ENCODE data around the gene RAI1. TPM values are rescaled to one million over a fixed set of nuclear protein-coding genes. Genes with fewer than 3 reads are reported as not detected.

Gene RAI1
- total and polyA plus RNA-seq, 10 of the 15 experiments (the other 5 are each of a cell fraction or from before 2014, with no cell fraction given) = 0.66 to 37.7 (median 6.0) TPM

DNA sequence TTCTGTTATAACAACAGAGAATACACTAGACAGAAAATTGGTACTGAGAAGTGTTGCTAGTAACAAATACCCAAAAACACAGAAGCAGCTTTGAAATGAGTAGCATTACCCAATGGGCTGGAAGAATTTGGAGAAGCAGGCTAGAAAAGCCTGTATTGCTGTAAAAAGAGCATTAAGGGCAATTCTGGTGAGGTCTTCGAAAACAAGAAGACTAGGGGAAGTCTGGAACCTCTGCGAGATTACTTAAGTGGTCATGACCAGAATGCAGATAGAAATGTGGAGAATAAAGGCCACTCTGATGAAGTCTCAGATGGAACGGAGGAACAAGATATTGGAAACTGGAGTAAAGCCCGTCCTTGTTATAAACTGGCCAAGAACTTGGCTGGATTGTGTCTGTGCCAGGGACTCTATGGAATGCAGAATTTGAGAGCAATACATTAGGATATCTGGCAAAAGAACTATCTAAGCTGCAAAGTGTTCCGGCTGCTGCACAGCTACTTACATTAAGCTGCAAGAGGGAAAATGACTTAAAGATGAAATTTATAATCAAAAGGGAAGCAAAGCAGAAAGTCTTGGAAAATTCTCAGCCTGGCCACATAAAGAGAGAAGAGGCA lies 44.9 kb upstream of the RAI1 start (continued):
- no peak for TF ChIP-seq HDGF (IDR thresholded peaks at IDR 0.05)
- no peak for TF ChIP-seq NFYB (IDR thresholded peaks at IDR 0.05; ENCODE audit: insufficient read depth, low read depth, low read length)
- no peak for TF ChIP-seq SMARCA5 (IDR thresholded peaks at IDR 0.05)

DNA sequence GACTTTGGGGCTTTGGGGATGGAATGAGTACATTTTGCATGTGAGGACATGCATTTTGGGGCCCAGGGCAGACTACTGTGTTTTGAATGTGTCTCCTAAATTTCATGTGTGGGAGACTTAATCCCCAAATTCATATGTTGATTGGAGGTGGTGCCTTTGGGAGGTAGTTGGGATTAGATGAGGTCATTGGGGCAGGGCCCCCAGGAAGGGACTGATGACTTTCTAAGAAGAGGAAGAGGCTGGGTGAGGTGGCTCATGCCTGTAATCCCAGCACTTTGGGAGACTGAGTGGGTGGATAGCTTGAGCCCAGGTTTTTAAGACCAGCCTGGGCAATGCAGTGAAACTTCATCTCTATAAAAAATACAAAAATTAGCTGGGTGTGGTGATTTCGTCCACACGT lies 42.8 kb upstream of the RAI1 start:
- ChIA-PET POLR2A (no interaction called here), SMC1A (ENCODE audit: uncharacterized antibody, unreplicated experiment) (no interaction called here), RAD21 (ENCODE audit: unreplicated experiment) (no interaction called here), CTCF (interaction anchor here (0.6 to 1.3 kb wide), 2 partner anchors 10 to 139 kb away, joined by 3 to 4 read pairs; no protein-coding TSS in a partner anchor)
- Histone ChIP-seq H3K79me2 (ENCODE audit: control insufficient read depth, insufficient read depth, low read length) (no peaks in the 10 kb centered on the region), H4K20me1 (ENCODE audit: control insufficient read depth, insufficient read depth) (no peaks in the 10 kb centered on the region), H3K4me3 (no peak overlapping the region), H3K27me3 (replicated peaks in 1 of 2; ENCODE audit: control insufficient read depth in 2 of 2, insufficient read depth in 2 of 2, low read length in 1 of 2) (no peaks in the 10 kb centered on the region), H3K9me3 (replicated peaks; ENCODE audit: control insufficient read depth, insufficient read depth, low read length) (no peaks in the 10 kb centered on the region; the same call in 2 of the 3 replicates), H3K27ac (ENCODE audit: control insufficient read depth, insufficient read depth) (no peak overlapping the region), H3K4me1 (ENCODE audit: control insufficient read depth, insufficient read depth, low read length) (no peaks in the 10 kb centered on the region), H2AFZ (ENCODE audit: control insufficient read depth, low read depth, low read length) (no peak overlapping the region), H3K4me2 (ENCODE audit: control insufficient read depth, insufficient read depth) (no peak overlapping the region), H3K36me3 (ENCODE audit: control insufficient read depth in 2 of 2, insufficient read depth in 2 of 2, low read length in 1 of 2) (no peaks in the 10 kb centered on the region), H3K9ac (ENCODE audit: control insufficient read depth, insufficient read depth, low read length) (no peak overlapping the region)
- FAIRE-seq = no peak
- ATAC-seq = no peak
- intact Hi-C loops (cut with micrococcal nuclease; ENCODE audit: unreplicated experiment) = no loop called here
- no peak for DNase-seq (ENCODE audit: low read depth, low spot score)
- in situ Hi-C loops (cut with MboI) = no loop called here
- 0% methylated on average over 2 of the region's 2 CpGs for WGBS (ENCODE audit: insufficient coverage, insufficient replicate concordance, low lambda C conversion rate, missing lambda C conversion rate)
- BruUV-seq (replicated peaks) = no TSS peak
- TF ChIP-seq, protein P1, sequence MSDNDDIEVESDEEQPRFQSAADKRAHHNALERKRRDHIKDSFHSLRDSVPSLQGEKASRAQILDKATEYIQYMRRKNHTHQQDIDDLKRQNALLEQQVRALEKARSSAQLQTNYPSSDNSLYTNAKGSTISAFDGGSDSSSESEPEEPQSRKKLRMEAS (IDR thresholded peaks at IDR 0.05; ENCODE audit: low read depth, low read length) = no peak
- TF ChIP-seq EP300 (IDR thresholded peaks at IDR 0.05; ENCODE audit: borderline replicate concordance in 1 of 2, control insufficient read depth in 1 of 2, low read depth in 2 of 2, low read length in 2 of 2) (no peak), GABPA (IDR thresholded peaks at IDR 0.05; ENCODE audit: low read depth) (no peak), ZNF207 (IDR thresholded peaks at IDR 0.05; ENCODE audit: borderline replicate concordance) (no peak), TARDBP (IDR thresholded peaks at IDR 0.05; ENCODE audit: borderline replicate concordance) (no peak), KLF5 (IDR thresholded peaks at IDR 0.05; ENCODE audit: partially characterized antibody) (no peak), PAX5 (IDR thresholded peaks at IDR 0.05; ENCODE audit: borderline replicate concordance, low read depth, low read length) (no peak), FOXK2 (IDR thresholded peaks at IDR 0.05) (no peak), DPF2 (IDR thresholded peaks at IDR 0.05) (no peak), RELA (IDR thresholded peaks at IDR 0.05; ENCODE audit: borderline replicate concordance, partially characterized antibody) (no peak)
- TF ChIP-seq, protein P2, sequence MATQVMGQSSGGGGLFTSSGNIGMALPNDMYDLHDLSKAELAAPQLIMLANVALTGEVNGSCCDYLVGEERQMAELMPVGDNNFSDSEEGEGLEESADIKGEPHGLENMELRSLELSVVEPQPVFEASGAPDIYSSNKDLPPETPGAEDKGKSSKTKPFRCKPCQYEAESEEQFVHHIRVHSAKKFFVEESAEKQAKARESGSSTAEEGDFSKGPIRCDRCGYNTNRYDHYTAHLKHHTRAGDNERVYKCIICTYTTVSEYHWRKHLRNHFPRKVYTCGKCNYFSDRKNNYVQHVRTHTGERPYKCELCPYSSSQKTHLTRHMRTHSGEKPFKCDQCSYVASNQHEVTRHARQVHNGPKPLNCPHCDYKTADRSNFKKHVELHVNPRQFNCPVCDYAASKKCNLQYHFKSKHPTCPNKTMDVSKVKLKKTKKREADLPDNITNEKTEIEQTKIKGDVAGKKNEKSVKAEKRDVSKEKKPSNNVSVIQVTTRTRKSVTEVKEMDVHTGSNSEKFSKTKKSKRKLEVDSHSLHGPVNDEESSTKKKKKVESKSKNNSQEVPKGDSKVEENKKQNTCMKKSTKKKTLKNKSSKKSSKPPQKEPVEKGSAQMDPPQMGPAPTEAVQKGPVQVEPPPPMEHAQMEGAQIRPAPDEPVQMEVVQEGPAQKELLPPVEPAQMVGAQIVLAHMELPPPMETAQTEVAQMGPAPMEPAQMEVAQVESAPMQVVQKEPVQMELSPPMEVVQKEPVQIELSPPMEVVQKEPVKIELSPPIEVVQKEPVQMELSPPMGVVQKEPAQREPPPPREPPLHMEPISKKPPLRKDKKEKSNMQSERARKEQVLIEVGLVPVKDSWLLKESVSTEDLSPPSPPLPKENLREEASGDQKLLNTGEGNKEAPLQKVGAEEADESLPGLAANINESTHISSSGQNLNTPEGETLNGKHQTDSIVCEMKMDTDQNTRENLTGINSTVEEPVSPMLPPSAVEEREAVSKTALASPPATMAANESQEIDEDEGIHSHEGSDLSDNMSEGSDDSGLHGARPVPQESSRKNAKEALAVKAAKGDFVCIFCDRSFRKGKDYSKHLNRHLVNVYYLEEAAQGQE (IDR thresholded peaks at IDR 0.05; ENCODE audit: low read depth, low read length) = no peak
- TF ChIP-seq, protein P3, sequence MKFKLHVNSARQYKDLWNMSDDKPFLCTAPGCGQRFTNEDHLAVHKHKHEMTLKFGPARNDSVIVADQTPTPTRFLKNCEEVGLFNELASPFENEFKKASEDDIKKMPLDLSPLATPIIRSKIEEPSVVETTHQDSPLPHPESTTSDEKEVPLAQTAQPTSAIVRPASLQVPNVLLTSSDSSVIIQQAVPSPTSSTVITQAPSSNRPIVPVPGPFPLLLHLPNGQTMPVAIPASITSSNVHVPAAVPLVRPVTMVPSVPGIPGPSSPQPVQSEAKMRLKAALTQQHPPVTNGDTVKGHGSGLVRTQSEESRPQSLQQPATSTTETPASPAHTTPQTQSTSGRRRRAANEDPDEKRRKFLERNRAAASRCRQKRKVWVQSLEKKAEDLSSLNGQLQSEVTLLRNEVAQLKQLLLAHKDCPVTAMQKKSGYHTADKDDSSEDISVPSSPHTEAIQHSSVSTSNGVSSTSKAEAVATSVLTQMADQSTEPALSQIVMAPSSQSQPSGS (IDR thresholded peaks at IDR 0.05; ENCODE audit: low read length) = no peak
- TF ChIP-seq, protein P4, sequence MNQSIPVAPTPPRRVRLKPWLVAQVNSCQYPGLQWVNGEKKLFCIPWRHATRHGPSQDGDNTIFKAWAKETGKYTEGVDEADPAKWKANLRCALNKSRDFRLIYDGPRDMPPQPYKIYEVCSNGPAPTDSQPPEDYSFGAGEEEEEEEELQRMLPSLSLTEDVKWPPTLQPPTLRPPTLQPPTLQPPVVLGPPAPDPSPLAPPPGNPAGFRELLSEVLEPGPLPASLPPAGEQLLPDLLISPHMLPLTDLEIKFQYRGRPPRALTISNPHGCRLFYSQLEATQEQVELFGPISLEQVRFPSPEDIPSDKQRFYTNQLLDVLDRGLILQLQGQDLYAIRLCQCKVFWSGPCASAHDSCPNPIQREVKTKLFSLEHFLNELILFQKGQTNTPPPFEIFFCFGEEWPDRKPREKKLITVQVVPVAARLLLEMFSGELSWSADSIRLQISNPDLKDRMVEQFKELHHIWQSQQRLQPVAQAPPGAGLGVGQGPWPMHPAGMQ (IDR thresholded peaks at IDR 0.05; ENCODE audit: borderline replicate concordance) = no peak
